Hippocampal formation (tissue), 2 donors: ENCODE data around the gene PYM1.
"Not testable (repeated sequence)": the region's sequence is repeated elsewhere in the genome, so short reads cannot be mapped to it uniquely, and the experiment has no call there.

ENCODE experiments used
- DNase-seq, 2 donors: peaks; one replicate each; lab custom pipeline; 2025; lab: John Stamatoyannopoulos, UW

Gene PYM1

GRCh38 chr12:55938826-55939501, 11.3 kb upstream of the PYM1 start:
- DNase-seq = no peak

- no peak for DNase-seq
These were observed 10.3 kb upstream of the PYM1 start for GRCh38 chr12:55937981-55938380.

- DNase-seq = no peak
These were observed 8.1 kb upstream of the PYM1 start for GRCh38 chr12:55935738-55936151.

GRCh38 chr12:55934773-55935172, 7.1 kb upstream of the PYM1 start:
- no peak for DNase-seq

- DNase-seq = no peak
These were observed 6.4 kb upstream of the PYM1 start for GRCh38 chr12:55933799-55934742.

- DNase-seq = no peak
These were observed 5.6 kb upstream of the PYM1 start for GRCh38 chr12:55933169-55933798.

- no peak for DNase-seq
These were observed 4.8 kb upstream of the PYM1 start for GRCh38 chr12:55932551-55932910.

GRCh38 chr12:55931780-55932550, 4.3 kb upstream of the PYM1 start:
- peak in 1 of 2 donors; percentile 42 for DNase-seq

GRCh38 chr12:55931317-55931779, 3.7 kb upstream of the PYM1 start:
- no peak for DNase-seq

GRCh38 chr12:55930771-55931316, 3.1 kb upstream of the PYM1 start, which contains the start of gene DGKA:
Gene DGKA, plus strand, starts transcription at chr12:55931162. Its CDS starts 5,342 bp downstream, at chr12:55936504.
- peak in 1 of 2 donors; percentile 59 for DNase-seq

GRCh38 chr12:55929306-55929791, 1.7 kb upstream of the PYM1 start:
- DNase-seq = no peak

- DNase-seq = peak; percentile 86 to 89
These were observed 731 bp downstream of the PYM1 start for GRCh38 chr12:55926738-55927587.

- DNase-seq = no peak
These were observed 1.6 kb downstream of the PYM1 start for GRCh38 chr12:55925870-55926737.

GRCh38 chr12:55925371-55925770, 2.3 kb downstream of the PYM1 start:
- no peak for DNase-seq

GRCh38 chr12:55923648-55924047, 4.0 kb downstream of the PYM1 start:
- not testable (repeated sequence) for DNase-seq

GRCh38 chr12:55922126-55922525, 5.6 kb downstream of the PYM1 start:
- DNase-seq = no peak

- DNase-seq = not testable (repeated sequence)
These were observed 8.7 kb downstream of the PYM1 start for GRCh38 chr12:55919032-55919431.

GRCh38 chr12:55915482-55915859, 12.2 kb downstream of the PYM1 start:
- DNase-seq = no peak

- DNase-seq = no peak
These were observed 14.8 kb downstream of the PYM1 start for GRCh38 chr12:55912908-55913307.
